Panc1 (cell line): ENCODE measurements around the gene HSBP1. TPM values are rescaled to one million over a fixed set of nuclear protein-coding genes. Genes with fewer than 3 reads are reported as not detected.

Experiments used
- ATAC-seq: fragments of 200-7000 bp; cut with Tn5 transposase; 2 replicates; pipeline ENCODE4 v1.9.1; 2020; ENCODE audit warnings: mild to moderate bottlenecking, moderate library complexity
- BruUV-seq: library from RNA; stranded (reverse); fragments of 400-500 nt; replicated peaks from 2 replicates; lab custom pipeline; 2021; lab: Mats Ljungman, UMichigan
- CTCF ChIA-PET: fragments of 300-600 bp; sonication (Branson Sonifier 250); formaldehyde crosslinking; loops from one replicate; lab custom pipeline; 2022; ENCODE audit warnings: antibody characterized with exemption; lab: Charles Lee
- POLR2A ChIA-PET: fragments of 300-600 bp; sonication (Branson Sonifier 250); formaldehyde crosslinking; loops from one replicate; lab custom pipeline; 2022; ENCODE audit warnings: antibody characterized with exemption; lab: Charles Lee
- DNase-seq: peaks from one replicate; pipeline ENCODE4 v3.0.0-alpha.2; 2010; ENCODE audit warnings: low read depth, low spot score
- H3K27ac ChIP-seq: 2 replicates; pipeline ENCODE4 v1.5.1; 2011; ENCODE audit warnings: mild to moderate bottlenecking, low read length, inconsistent platforms
- H3K27me3 ChIP-seq: fragments of 200-500 bp; sonication (Bioruptor generic); 2 replicates; pipeline ENCODE4 v1.6.0; 2014; ENCODE audit warnings: low read length, inconsistent platforms; ENCODE audit not compliant: control insufficient read depth, insufficient read depth
- H3K36me3 ChIP-seq: fragments of 200-500 bp; sonication (Bioruptor generic); 2 replicates; pipeline ENCODE4 v1.5.1; 2014; ENCODE audit warnings: inconsistent platforms, mild to moderate bottlenecking, low read length, moderate library complexity; ENCODE audit not compliant: control insufficient read depth, insufficient read depth
- H3K4me1 ChIP-seq: 2 replicates; pipeline ENCODE4 v1.5.1; 2011; ENCODE audit warnings: inconsistent platforms, mild to moderate bottlenecking, low read length, moderate library complexity; ENCODE audit not compliant: control insufficient read depth, insufficient read depth
- H3K4me3 ChIP-seq, 2 experiments: 2 replicates each; pipeline ENCODE4 v1.5.1; 2011 to 2012; ENCODE audit warnings: low read depth in 2 of 2, low read length in 2 of 2, mild to moderate bottlenecking in 2 of 2, inconsistent platforms in 1 of 2, moderate library complexity in 1 of 2
- H3K9me3 ChIP-seq: fragments of 200-500 bp; sonication (Bioruptor generic); 2 replicates; pipeline ENCODE4 v1.5.1; 2014; ENCODE audit warnings: low read depth, mild to moderate bottlenecking, inconsistent platforms, low read length, moderate library complexity; ENCODE audit not compliant: control insufficient read depth, insufficient read depth
- POLR2AphosphoS5 ChIP-seq: IDR thresholded peaks from 2 replicates; pipeline ENCODE4 v1.6.1; 2012; ENCODE audit warnings: mild to moderate bottlenecking, low read depth, low read length, moderate library complexity
- SIN3A ChIP-seq: IDR thresholded peaks from 2 replicates; pipeline ENCODE4 v1.6.1; 2012; ENCODE audit warnings: low read depth, mild to moderate bottlenecking, low read length, moderate library complexity, borderline replicate concordance; ENCODE audit not compliant: insufficient read depth
- TCF7L2 ChIP-seq: IDR thresholded peaks from 2 replicates; pipeline ENCODE4 v1.6.1; 2011; ENCODE audit warnings: mild to moderate bottlenecking, low read depth, low read length, inconsistent platforms
- in situ Hi-C: cut with HindIII; loops from 2 replicates; pipeline ENCODE4 v1.10.0; 2016; ENCODE audit warnings: low sequenced_read_pairs, low pct_unique_long_range_greater_than_20kb
- intact Hi-C: fragments of 100-400 bp; cut with micrococcal nuclease; formaldehyde crosslinking; loops from one replicate; pipeline ENCODE4 v1.10.0; 2022; ENCODE audit not compliant: unreplicated experiment
- total RNA-seq: library from RNA; stranded (reverse); gene quantifications from one replicate; pipeline ENCODE4 v1.2.1, GENCODE V29; 2021; ENCODE audit not compliant: unreplicated experiment
- TF ChIP-seq, protein P1 (sequence below): fragments of 450-650 bp; IDR thresholded peaks from 2 replicates; pipeline ENCODE4 v1.5.1; 2017; ENCODE audit warnings: mild to moderate bottlenecking
- TF ChIP-seq, protein P2 (sequence below), 2 experiments: IDR thresholded peaks; 2 replicates each; pipeline ENCODE4 v1.6.1; 2011 to 2012; ENCODE audit warnings: low read depth in 2 of 2, control low read depth in 1 of 2, low read length in 1 of 2, mild to moderate bottlenecking in 1 of 2, moderate library complexity in 1 of 2; ENCODE audit not compliant: insufficient read depth in 1 of 2

HSBP1 gene
- total RNA-seq, 1 experiment from 2014 or later, result 117 TPM

DNA sequence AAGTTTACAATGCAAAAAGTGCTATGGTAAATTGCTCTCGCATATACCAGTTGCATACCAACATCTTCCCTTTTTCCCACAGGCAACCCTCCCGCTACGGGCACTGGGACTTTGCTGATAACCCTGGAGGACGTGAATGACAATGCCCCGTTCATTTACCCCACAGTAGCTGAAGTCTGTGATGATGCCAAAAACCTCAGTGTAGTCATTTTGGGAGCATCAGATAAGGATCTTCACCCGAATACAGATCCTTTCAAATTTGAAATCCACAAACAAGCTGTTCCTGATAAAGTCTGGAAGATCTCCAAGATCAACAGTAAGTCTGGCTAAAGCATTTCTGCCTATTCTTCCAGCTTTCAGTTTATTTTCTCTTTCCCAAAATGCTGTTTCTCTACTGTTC is 27.9 kb upstream of the HSBP1 start:
- Histone ChIP-seq H3K4me3 (no peak overlapping the region), H3K27ac (no peak overlapping the region), H3K9me3 (no peaks in the 10 kb centered on the region), H3K27me3 (no peaks in the 10 kb centered on the region), H3K36me3 (no peaks in the 10 kb centered on the region), H3K4me1 (no peaks in the 10 kb centered on the region)
- POLR2A ChIA-PET, result no interaction called here
- DNase-seq (no peak), ATAC-seq (no peak)
- no TSS peak for BruUV-seq
- in situ Hi-C loops, result no loop called here
- CTCF ChIA-PET, result no interaction called here
- intact Hi-C loops, result no loop called here
- TF ChIP-seq TCF7L2, result no peak
- TF ChIP-seq POLR2AphosphoS5, result no peak
- TF ChIP-seq, protein P1, sequence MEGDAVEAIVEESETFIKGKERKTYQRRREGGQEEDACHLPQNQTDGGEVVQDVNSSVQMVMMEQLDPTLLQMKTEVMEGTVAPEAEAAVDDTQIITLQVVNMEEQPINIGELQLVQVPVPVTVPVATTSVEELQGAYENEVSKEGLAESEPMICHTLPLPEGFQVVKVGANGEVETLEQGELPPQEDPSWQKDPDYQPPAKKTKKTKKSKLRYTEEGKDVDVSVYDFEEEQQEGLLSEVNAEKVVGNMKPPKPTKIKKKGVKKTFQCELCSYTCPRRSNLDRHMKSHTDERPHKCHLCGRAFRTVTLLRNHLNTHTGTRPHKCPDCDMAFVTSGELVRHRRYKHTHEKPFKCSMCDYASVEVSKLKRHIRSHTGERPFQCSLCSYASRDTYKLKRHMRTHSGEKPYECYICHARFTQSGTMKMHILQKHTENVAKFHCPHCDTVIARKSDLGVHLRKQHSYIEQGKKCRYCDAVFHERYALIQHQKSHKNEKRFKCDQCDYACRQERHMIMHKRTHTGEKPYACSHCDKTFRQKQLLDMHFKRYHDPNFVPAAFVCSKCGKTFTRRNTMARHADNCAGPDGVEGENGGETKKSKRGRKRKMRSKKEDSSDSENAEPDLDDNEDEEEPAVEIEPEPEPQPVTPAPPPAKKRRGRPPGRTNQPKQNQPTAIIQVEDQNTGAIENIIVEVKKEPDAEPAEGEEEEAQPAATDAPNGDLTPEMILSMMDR, result no peak
- TF ChIP-seq, protein P2, sequence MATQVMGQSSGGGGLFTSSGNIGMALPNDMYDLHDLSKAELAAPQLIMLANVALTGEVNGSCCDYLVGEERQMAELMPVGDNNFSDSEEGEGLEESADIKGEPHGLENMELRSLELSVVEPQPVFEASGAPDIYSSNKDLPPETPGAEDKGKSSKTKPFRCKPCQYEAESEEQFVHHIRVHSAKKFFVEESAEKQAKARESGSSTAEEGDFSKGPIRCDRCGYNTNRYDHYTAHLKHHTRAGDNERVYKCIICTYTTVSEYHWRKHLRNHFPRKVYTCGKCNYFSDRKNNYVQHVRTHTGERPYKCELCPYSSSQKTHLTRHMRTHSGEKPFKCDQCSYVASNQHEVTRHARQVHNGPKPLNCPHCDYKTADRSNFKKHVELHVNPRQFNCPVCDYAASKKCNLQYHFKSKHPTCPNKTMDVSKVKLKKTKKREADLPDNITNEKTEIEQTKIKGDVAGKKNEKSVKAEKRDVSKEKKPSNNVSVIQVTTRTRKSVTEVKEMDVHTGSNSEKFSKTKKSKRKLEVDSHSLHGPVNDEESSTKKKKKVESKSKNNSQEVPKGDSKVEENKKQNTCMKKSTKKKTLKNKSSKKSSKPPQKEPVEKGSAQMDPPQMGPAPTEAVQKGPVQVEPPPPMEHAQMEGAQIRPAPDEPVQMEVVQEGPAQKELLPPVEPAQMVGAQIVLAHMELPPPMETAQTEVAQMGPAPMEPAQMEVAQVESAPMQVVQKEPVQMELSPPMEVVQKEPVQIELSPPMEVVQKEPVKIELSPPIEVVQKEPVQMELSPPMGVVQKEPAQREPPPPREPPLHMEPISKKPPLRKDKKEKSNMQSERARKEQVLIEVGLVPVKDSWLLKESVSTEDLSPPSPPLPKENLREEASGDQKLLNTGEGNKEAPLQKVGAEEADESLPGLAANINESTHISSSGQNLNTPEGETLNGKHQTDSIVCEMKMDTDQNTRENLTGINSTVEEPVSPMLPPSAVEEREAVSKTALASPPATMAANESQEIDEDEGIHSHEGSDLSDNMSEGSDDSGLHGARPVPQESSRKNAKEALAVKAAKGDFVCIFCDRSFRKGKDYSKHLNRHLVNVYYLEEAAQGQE (IDR thresholded peaks at IDR 0.05; ENCODE audit: insufficient read depth in 1 of 2, low read depth in 2 of 2, low read length in 1 of 2), result no peak

DNA sequence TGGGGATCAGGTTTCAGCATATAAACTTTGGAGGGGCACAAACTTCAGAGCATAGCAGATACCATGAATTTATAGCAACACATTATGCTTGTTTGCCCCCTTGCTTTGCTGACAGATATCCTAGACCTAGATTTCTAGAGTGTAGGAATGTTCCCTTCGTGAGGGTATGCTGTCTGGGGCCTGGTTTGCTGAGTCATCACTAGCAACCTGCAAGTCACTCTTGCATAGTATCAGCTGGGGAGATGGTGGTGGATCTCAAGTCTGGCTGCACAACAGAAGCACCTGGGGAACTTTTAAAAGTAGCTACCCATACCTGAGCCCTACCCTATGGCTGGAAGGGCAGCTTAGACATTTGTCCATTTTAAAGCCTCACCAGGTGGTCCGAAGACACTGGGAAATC is 22.3 kb upstream of the HSBP1 start:
- ChIA-PET POLR2A (no interaction called here), CTCF (no interaction called here)
- in situ Hi-C loops, result no loop called here
- BruUV-seq, result no TSS peak
- Histone ChIP-seq H3K4me3 (no peak overlapping the region), H3K27ac (no peak overlapping the region), H3K4me1 (no peaks in the 10 kb centered on the region), H3K27me3 (no peaks in the 10 kb centered on the region), H3K36me3 (no peaks in the 10 kb centered on the region), H3K9me3 (no peaks in the 10 kb centered on the region)
- DNase-seq (no peak), ATAC-seq (no peak)
- intact Hi-C loops, result no loop called here
- TF ChIP-seq, protein P2 (IDR thresholded peaks at IDR 0.05; ENCODE audit: insufficient read depth in 1 of 2, low read depth in 2 of 2, low read length in 1 of 2), result no peak
- TF ChIP-seq, protein P1, result no peak
- TF ChIP-seq POLR2AphosphoS5, result no peak
- TF ChIP-seq TCF7L2, result no peak
- TF ChIP-seq SIN3A, result no peak
